Fibroblast of lung (primary cell): ENCODE measurements around the gene SRRM1.

ENCODE experiments used
- CTCF ChIP-seq, 2 donors: IDR thresholded peaks in 1 of 2; conservative IDR thresholded peaks in 1 of 2; 1 replicate in 1 of 2; 2 replicates in 1 of 2; pipeline ENCODE4 v1.5.1; 2011 to 2012; ENCODE audit warnings: low read length in 2 of 2, control low read depth in 1 of 2, inconsistent platforms in 1 of 2, low read depth in 1 of 2, mild to moderate bottlenecking in 1 of 2
- EZH2 ChIP-seq: IDR thresholded peaks from 2 replicates; pipeline ENCODE4 v1.5.1; 2012; ENCODE audit warnings: low read length, control low read depth, mild to moderate bottlenecking; ENCODE audit errors: missing control alignments

DNA sequence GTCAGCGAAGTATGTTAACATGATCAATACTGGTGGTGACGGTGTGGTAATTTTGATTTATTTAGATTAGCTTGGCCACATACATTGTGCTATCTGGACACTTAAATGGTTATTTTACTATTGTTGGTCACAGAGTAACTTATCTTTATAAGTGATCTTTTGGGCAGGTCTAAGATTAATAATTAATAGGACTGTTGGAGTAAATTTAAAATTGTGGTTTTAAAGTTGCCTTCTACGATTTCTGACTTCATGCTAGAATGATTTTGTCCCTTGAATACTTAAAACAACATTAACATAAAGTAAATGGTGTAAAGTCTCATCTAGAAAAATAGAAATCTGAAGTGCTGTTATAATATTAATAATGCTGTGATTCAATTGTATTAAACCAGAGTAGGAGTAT is 14.7 kb downstream of the SRRM1 start:
- TF ChIP-seq EZH2 (no peak), CTCF (conservative IDR thresholded peaks at IDR 0.05 in 1 of 2, IDR thresholded peaks at IDR 0.05 in 1 of 2; ENCODE audit: low read depth in 1 of 2, low read length in 2 of 2) (no peak)
